Placental epithelial cell (primary cell): Measurements from ENCODE around the gene CLDN11. TPM values are rescaled to one million over a fixed set of nuclear protein-coding genes. Genes with fewer than 3 reads are reported as not detected.

Experiments
- total RNA-seq: library from RNA; depleted of rRNA; stranded (reverse); fragments of >200 nt; gene quantifications from 2 replicates; pipeline ENCODE4 v1.2.3, GENCODE V29; 2012

CLDN11 gene
- 2.4 TPM in 2 replicates for total RNA-seq

DNA sequence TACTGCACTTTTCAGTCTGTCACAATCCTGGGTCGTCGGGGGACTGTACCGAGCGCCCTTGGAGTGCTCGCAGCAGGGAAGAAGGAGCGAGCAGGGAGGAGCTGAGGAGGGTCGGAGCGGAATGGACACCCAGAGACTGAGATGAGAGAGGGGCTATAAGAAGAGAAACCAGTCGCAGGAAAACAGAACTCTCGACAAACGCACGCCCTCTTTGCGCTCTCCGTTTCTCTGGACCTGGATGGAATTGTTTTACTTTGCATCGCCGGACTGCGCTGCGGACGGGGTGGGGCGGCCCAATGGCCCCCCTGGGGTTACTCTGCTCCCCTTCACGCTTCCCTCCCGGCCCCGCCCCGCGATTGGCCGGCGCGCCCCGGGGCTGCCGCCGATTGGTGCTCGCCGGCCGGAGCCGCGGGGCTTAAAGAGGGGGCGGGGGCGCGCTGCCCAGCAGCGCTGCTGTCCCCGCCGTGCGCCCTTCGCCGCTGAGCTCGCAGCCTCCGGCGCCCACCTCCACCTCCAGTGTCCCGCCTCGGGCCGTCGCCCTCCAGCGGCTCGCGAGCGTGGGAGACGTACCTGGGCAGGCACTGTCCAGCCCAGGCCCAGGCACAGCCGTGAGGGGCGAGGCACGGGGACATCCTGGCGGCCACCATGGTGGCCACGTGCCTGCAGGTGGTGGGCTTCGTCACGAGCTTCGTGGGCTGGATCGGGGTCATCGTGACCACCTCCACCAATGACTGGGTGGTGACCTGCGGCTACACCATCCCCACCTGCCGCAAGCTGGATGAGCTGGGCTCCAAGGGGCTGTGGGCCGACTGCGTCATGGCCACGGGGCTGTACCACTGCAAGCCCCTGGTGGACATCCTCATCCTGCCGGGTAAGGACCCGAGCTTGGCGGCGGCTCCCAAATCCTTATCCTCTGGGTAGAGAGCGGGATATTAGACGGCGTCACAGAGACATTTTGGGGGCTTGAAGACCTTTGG is at the start of gene CLDN11:
Gene CLDN11, plus strand, starts transcription at position 447 of the 977 bp plus-strand sequence. Its CDS starts 199 bp downstream, at position 646.

Other genes with a start within 250 kb of the CLDN11 start
- gene PHC3, start 237.1 kb upstream of the CLDN11 start, total RNA-seq = 23.0 and 27.1 TPM in 2 replicates
- 60.9 and 103 TPM in 2 replicates for gene PRKCI, start 196.4 kb upstream of the CLDN11 start, total RNA-seq
- gene SKIL, start 61.2 kb upstream of the CLDN11 start, total RNA-seq = 66.0 and 71.8 TPM in 2 replicates
- gene SLC7A14, start 167.2 kb downstream of the CLDN11 start, total RNA-seq = under 0.01 TPM in 1 of 2 replicates, not detected in the other